NCI-H748 treated with DMSO at 0.1 percent for 48 hours (cell line): ENCODE results near the gene LETM1.
"Not testable (repeated sequence)": the region's sequence is repeated elsewhere in the genome, so short reads cannot be mapped to it uniquely, and the experiment has no call there.

Source experiments
- DNase-seq: peaks from one replicate; lab custom pipeline; 2025; lab: John Stamatoyannopoulos, UW

The LETM1 gene

DNA sequence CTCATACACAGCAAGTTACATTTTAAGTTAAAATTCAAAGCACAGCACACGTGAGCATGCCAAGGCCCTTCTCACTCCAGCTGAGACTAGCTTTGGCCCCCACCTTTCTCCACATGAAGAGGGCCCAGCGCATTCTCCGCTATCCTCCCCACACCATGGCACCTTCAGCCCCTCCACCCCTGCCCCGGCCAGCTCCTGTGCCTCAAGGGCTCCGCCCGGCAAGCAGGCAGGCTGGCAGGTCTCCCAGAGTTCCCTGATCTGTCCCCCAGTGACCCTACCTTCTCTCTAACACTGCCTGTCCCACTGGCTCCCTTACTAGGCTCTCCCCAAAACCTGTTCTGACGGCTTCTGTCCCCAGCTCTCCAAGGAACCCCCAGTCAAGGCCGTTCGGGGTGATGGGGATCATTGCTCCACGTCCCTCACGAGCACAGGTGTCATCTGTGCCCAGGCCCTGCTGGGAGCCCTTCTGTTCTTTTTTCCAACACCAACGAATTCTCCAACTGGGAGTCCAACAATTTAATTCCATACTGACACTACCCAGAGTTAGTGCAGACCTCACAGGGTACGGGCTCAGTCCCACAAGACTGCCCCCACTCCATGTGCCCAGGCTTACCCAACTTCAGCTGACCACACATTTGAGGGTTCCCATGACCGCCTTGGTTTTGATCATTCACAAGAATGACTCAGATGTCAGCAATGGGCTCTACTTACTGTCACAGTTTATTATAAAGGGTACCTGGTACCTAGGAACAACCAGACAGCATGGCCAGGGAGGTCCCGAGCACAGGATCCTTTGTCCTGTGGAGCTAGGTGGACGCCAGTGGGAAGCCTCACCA, 4.2 kb downstream of the LETM1 start:
- no peak for DNase-seq

GRCh38 chr4:1851160-1851559, 4.8 kb downstream of the LETM1 start:
- DNase-seq = no peak

- DNase-seq = no peak
Measured at GRCh38 chr4:1850276-1850675, 5.7 kb downstream of the LETM1 start.

DNA sequence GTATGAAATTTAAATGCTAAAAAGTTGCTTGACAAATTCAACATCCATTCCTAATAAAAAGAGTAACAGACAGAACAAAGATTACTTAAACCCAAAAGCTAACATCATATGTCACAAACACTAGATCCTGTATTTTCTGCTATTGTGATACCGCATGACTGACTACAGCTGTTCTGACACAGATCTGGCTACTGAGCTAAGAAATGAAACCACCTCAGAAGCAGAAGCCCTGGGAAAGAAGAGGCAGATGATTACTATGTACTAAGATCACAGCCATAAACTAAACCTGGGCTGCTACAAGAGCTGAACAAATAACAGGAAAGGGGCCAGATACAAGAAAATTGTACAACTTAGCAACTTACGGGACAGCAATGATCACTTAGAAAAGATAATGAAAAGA, 9.4 kb downstream of the LETM1 start:
- no peak for DNase-seq

DNA sequence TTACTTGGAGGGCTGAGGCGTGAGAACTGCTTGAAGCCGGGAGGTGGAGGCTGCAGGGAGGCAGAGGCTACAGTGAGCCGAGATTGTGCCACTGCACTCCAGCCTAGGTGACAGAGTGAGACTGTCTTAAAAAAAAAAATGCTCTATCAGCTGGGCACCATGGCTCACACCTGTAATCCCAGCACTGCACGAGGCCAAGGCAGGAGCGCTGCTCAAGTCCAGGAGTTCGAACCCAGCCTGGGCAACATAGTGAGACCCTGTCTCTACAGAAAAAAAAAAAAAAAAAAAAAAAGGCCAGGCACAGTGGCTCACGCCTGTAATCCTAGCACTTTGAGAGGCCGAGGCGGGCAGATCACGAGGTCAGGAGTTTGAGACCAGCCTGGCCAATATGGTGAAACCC, 11.3 kb downstream of the LETM1 start:
- DNase-seq = not testable (repeated sequence)

GRCh38 chr4:1843852-1844251, 12.1 kb downstream of the LETM1 start:
- DNase-seq = no peak

DNA sequence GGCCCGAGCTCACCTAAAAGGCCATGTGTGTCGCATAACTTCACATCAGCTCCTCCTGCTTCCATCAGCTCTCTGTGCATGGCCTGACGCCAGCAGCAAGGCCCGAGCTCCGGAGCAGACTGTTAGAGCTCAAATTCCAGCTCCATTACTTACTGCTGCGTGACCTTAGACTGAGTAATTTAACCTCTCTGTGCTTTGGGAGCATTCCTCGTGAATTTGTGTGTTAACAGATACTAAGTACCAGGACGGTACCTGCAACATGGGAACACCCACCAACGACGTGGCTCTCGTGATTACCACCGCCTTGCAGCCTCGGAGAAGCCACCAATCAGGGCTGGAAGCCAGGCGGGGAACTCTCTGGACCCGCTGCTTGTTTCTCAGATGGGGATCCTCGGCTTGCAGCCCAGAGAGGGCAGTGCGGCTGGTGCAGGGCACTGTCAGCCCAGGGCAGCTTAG, 12.9 kb downstream of the LETM1 start:
- DNase-seq = no peak

- DNase-seq = no peak
Measured at GRCh38 chr4:1842339-1842895, 13.5 kb downstream of the LETM1 start.

DNA sequence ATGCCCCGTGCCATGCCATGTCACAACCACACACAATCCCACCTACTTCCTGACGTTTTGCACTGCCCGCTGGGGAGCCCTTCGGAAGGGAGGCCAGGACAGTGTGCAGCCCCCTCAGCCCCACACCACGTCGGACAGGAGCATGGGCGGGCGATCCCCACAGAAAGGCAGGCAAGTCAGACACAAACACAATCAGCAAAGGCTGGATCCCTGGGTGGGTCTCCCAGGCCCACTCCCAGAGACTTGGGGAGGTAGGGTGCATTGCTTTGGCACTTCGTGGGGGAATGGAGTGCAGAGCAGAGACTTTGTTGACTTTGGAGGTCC, 14.1 kb downstream of the LETM1 start:
- no peak for DNase-seq

GRCh38 chr4:1841201-1841886, 14.6 kb downstream of the LETM1 start:
- no peak for DNase-seq

DNA sequence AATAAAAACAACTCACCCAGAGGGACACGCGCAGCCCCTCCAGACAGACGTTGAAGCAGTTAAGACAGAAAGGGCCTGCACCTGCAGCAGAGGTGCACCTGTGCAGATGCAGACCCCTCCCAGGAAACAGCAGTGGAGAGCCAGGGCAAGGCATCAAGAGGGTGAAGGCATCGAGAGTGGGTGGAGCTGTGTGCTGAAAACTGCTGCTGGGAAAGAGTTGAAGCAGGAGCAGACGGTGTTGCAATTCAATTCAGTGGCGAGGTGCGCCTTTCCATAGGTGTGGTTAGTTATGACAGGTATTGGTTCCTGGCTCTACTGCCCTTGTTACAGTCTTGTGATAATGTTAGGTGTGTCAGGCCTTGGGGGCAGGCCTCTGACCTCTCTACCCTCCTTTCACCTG, 16.7 kb downstream of the LETM1 start:
- DNase-seq = no peak

- DNase-seq = no peak
Measured at GRCh38 chr4:1837069-1837468, 18.9 kb downstream of the LETM1 start.

- DNase-seq = no peak
Measured at GRCh38 chr4:1836650-1837049, 19.3 kb downstream of the LETM1 start.

DNA sequence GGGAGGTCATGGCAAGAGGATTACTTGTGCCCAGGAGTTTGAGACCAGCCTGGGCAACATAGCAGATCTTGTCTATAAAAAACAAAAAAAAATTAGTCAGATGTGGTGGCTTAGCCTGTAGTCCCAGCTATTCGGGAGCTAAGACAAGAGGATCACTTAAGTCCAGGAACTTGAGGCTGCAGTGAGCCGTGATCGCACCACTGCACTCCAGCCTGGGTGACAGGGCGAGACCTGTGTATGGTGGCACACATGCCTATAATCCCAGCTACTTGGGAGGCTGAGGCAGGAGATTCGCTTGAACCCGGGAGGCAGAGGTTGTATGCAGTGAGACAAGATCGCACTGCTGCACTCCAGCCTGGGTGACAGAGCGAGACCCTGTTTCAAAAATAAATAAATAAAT, 20.1 kb downstream of the LETM1 start:
- not testable (repeated sequence) for DNase-seq

- no peak for DNase-seq
Measured at GRCh38 chr4:1834047-1834775, 21.7 kb downstream of the LETM1 start.

DNA sequence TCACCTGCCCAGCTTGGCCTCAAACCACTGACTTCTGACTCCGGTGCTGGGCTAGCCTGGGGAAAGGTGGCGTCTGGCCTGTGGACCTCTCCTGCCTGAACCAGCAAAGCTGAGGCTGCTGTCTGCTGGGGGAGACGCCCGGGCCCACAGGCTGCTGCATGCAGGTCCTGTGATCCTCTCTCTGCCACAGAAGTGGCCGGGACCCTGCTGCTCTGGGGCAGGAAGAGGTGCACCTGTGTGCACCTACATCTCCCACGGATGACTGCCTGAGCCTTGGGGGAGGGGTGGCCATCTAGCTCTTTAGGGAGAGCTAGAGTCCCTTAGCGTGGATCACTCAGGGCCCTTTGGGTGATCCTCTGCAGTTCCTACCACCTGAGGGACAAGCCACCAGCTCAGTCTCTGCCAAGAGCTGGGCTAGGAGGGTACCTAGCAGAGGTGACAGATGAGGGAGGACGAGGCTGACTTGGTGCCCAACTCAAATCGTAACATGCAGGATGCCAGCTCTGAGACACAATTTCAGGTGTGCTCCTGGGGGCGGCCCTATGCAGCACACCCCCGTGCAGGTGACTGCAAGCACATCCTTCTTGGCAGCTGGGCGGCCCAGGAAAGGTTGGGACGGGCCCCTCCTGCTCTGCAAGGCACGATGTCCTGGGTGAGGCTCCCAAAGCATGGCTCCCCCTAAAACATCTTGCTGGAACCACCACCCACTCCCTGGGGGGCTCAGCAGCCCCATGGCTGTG, 22.5 kb downstream of the LETM1 start:
- no peak for DNase-seq

GRCh38 chr4:1832690-1833089, 23.3 kb downstream of the LETM1 start:
- DNase-seq = no peak

- no peak for DNase-seq
Measured at GRCh38 chr4:1831331-1831730, 24.6 kb downstream of the LETM1 start.

GRCh38 chr4:1830642-1831228, 25.2 kb downstream of the LETM1 start:
- DNase-seq = no peak

GRCh38 chr4:1830234-1830633, 25.7 kb downstream of the LETM1 start:
- no peak for DNase-seq

- DNase-seq = no peak
Measured at GRCh38 chr4:1826531-1827350, 29.2 kb downstream of the LETM1 start.
